ENCODE data around the gene MOV10L1. TPM values are rescaled to one million over a fixed set of nuclear protein-coding genes. Genes with fewer than 3 reads are reported as not detected.

The MOV10L1 gene
- total and polyA plus RNA-seq, 9 of the 15 experiments (the other 6 are each of a cell fraction or from before 2014, with no cell fraction given): 0.06 to 0.43 (median 0.15) TPM

- TF ChIP-seq NBN (IDR thresholded peaks at IDR 0.05; ENCODE audit: low read depth): no peak
These were observed 99.5 kb downstream of the MOV10L1 start (continued) for GRCh38 chr22:50189184-50189848.

- H3K4me1 ChIP-seq (replicated peaks in 1 of 2; ENCODE audit: control insufficient read depth in 2 of 2, insufficient read depth in 2 of 2, low read length in 2 of 2): peaks cover 20 to 81% of the 10 kb centered on the region in 2 experiments
- H3K9ac ChIP-seq (ENCODE audit: insufficient read depth in 1 of 2, low read depth in 2 of 2, low read length in 2 of 2): peak overlapping the region; percentile 44 to 93; a peak in 3 of 4 replicates
- H3K4me3 ChIP-seq: peak overlapping the region; percentile 47; the same call in 1 of the 2 replicates
- ChIA-PET CTCF (ENCODE audit: low intra/inter-chr PET ratio) (interaction anchor here (1.2 kb wide), 1 partner anchor 40 kb away, joined by 3 read pairs; no protein-coding TSS in a partner anchor), POLR2A (interaction anchor here (0.7 kb wide), 4 partner anchors 18 to 317 kb away, joined by 3 to 4 read pairs (median 3); no protein-coding TSS in a partner anchor)
- no TSS peak for BruUV-seq (replicated peaks)
- peaks cover 46% of the 10 kb centered on the region; the same call in 2 of the 3 replicates for H3K36me3 ChIP-seq (ENCODE audit: control insufficient read depth, insufficient read depth, low read length)
- peaks cover 8% of the 10 kb centered on the region for H4K20me1 ChIP-seq (replicated peaks; ENCODE audit: control insufficient read depth, insufficient read depth, low read length)
- TF ChIP-seq ZNF740 (CRISPR knock-in tag; IDR thresholded peaks at IDR 0.05) (no peak), ZNF740 (tag; IDR thresholded peaks at IDR 0.05) (no peak), ETV1 (tag; conservative IDR thresholded peaks at IDR 0.05; ENCODE audit: low read depth) (no peak), THAP12 (CRISPR knock-in tag; IDR thresholded peaks at IDR 0.05) (no peak), ZZZ3 (IDR thresholded peaks at IDR 0.05) (no peak), UBTF (IDR thresholded peaks at IDR 0.05; ENCODE audit: borderline replicate concordance in 1 of 2, low read depth in 2 of 2, low read length in 2 of 2) (no peak), ZNF263 (CRISPR knock-in tag; IDR thresholded peaks at IDR 0.05; ENCODE audit: borderline replicate concordance) (peak; percentile 83), TRIM24 (IDR thresholded peaks at IDR 0.05) (no peak)
- FAIRE-seq (no peak), DNase-seq (ENCODE audit: extremely low read depth in 1 of 4, low spot score in 3 of 4) (no peak), ATAC-seq (peak; percentile 3)
- intact Hi-C loops (cut with micrococcal nuclease): no loop called here
- H3K27me3 ChIP-seq (ENCODE audit: control insufficient read depth in 2 of 2, insufficient read depth in 2 of 2, low read length in 2 of 2): no peaks in the 10 kb centered on the region
- H3K79me2 ChIP-seq (ENCODE audit: control insufficient read depth, insufficient read depth, low read length): peaks cover 65% of the 10 kb centered on the region
- peaks cover 7% of the 10 kb centered on the region for H3K9me1 ChIP-seq (ENCODE audit: control insufficient read depth, insufficient read depth, low read length)
- H2AFZ ChIP-seq (ENCODE audit: low read depth, low read length): no peak overlapping the region
- in situ Hi-C loops (cut with MboI): no loop called here
- peak overlapping the region; percentile 79; the same call in 2 of the 3 replicates for H3K27ac ChIP-seq (ENCODE audit: extremely low read depth, low read depth, low read length)
- no peaks in the 10 kb centered on the region for H3K9me3 ChIP-seq (replicated peaks; ENCODE audit: control insufficient read depth, insufficient read depth, low read depth, low read length)
- peak overlapping the region; percentile 70 for H3K4me2 ChIP-seq (ENCODE audit: insufficient read depth, low read length)
- WGBS (ENCODE audit: insufficient coverage, low coverage, missing lambda C conversion rate): 40% methylated on average over 1 of the region's 4 CpGs
These were observed 100.0 kb downstream of the MOV10L1 start for GRCh38 chr22:50189849-50190181.

Measured in K562 (cell line).